HG03060 (cell line): ENCODE data around the gene KCNG2.

ENCODE experiments used
- ATAC-seq: cut with Tn5 transposase; IDR thresholded peaks from one replicate; pipeline ENCODE4 v1.9.1; 2021; ENCODE audit warnings: low read depth, moderate number of reproducible peaks; ENCODE audit not compliant: unreplicated experiment

Gene KCNG2

GRCh38 chr18:79917169-79917852, 119.6 kb downstream of the KCNG2 start:
- ATAC-seq, result no peak

- no peak for ATAC-seq
These were observed 120.3 kb downstream of the KCNG2 start for GRCh38 chr18:79917853-79918614.

GRCh38 chr18:79918615-79919011, 120.9 kb downstream of the KCNG2 start:
- ATAC-seq, result no peak

- no peak for ATAC-seq
These were observed 121.4 kb downstream of the KCNG2 start for GRCh38 chr18:79919089-79919488.

GRCh38 chr18:79921984-79922965, 124.5 kb downstream of the KCNG2 start:
- ATAC-seq, result no peak

- no peak for ATAC-seq
These were observed 125.3 kb downstream of the KCNG2 start for GRCh38 chr18:79922971-79923411.

GRCh38 chr18:79923896-79924585, 126.3 kb downstream of the KCNG2 start:
- ATAC-seq, result no peak

GRCh38 chr18:79924814-79925731, 127.3 kb downstream of the KCNG2 start:
- ATAC-seq, result no peak

GRCh38 chr18:79926306-79926705, 128.6 kb downstream of the KCNG2 start:
- no peak for ATAC-seq

GRCh38 chr18:79926715-79927606, 129.2 kb downstream of the KCNG2 start:
- ATAC-seq, result no peak

- ATAC-seq, result no peak
These were observed 130.1 kb downstream of the KCNG2 start for GRCh38 chr18:79927607-79928562.

GRCh38 chr18:79928563-79928960, 130.8 kb downstream of the KCNG2 start:
- ATAC-seq, result no peak

- no peak for ATAC-seq
These were observed 132.4 kb downstream of the KCNG2 start for GRCh38 chr18:79930020-79930642.

GRCh38 chr18:79931475-79931874, 133.7 kb downstream of the KCNG2 start:
- ATAC-seq, result no peak

GRCh38 chr18:79932907-79933306, 135.2 kb downstream of the KCNG2 start:
- no peak for ATAC-seq

- no peak for ATAC-seq
These were observed 136.0 kb downstream of the KCNG2 start for GRCh38 chr18:79933765-79934164.
